Endometrial microvascular endothelial cells (primary cell): ENCODE data around the gene LCK. TPM values are rescaled to one million over a fixed set of nuclear protein-coding genes. Genes with fewer than 3 reads are reported as not detected.
"Not testable (repeated sequence)": the region's sequence is repeated elsewhere in the genome, so short reads cannot be mapped to it uniquely, and the experiment has no call there.

Experiments
- in situ Hi-C: cut with HindIII; loops from 2 replicates; pipeline ENCODE4 v1.10.0; 2017; ENCODE audit warnings: low sequenced_read_pairs, low pct_unique_long_range_greater_than_20kb; ENCODE audit errors: inconsistent ontology term
- total RNA-seq: library from RNA; depleted of rRNA; stranded (reverse); fragments of >200 nt; gene quantifications from one replicate; pipeline ENCODE4 v1.2.3, GENCODE V29; 2015; ENCODE audit errors: inconsistent ontology term

LCK gene
- total RNA-seq, 1 donor from 2014 or later = not detected

DNA sequence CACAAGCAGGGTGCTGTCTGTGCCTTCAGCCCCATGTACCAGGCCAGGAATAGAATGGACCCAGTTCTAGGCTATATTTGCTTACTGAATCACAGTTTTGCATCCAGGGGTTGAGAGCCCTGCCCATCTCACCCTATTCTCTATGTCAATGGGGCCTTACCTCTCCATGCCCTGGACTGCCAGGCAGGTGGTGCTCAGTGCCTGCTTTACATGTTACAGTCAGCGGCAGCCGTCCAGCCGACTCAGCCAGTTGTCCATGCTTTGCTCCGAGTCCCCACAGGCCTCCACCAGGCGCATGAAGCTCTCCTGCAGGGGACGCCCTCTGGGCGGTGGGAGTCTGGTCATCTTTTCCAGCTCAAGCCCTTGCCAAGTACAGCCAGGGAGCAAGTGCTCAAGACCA is 16.3 kb upstream of the LCK start:
- in situ Hi-C loops = no loop called here

DNA sequence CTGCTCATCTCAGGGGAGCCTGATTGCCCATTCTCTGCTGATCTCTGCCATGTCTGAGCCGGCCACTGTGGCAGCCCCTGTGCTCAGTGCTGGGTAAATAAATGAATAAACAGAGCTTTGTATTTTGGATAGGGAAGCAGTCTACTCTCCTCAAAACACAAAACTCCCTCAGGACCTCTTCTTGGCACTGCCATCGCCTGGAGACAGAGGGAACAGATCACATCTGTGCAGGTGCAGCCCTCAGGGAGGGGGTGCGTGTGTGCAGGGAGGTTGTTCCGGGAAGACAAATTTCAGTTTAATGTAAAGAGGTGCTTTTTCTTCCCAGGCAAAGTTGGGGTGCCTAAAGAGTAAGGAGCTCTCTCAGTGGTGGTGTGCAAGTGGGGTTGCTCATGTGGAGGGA is 11.7 kb upstream of the LCK start:
- in situ Hi-C loops = no loop called here

DNA sequence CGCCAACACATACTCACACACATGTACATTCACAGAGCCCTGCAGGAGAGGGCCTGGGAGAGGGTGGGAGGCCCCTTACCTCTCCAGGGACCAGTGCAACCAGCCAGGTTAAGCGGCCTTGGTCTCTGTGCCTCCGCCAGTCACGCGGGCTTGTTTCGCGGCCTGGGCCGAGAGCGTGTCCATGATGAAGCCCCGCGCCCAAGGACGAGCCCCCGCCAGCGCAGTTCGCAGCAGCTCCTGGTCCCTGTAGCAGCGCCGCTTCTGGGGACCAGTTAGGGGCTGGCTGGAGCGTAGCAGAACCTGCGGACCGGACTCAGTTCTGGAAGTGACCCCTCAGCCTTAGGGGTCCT is 11.3 kb upstream of the LCK start:
- in situ Hi-C loops = loop anchor here (10.0 kb wide), 1 partner anchor 85 kb away; no protein-coding TSS in a partner anchor

DNA sequence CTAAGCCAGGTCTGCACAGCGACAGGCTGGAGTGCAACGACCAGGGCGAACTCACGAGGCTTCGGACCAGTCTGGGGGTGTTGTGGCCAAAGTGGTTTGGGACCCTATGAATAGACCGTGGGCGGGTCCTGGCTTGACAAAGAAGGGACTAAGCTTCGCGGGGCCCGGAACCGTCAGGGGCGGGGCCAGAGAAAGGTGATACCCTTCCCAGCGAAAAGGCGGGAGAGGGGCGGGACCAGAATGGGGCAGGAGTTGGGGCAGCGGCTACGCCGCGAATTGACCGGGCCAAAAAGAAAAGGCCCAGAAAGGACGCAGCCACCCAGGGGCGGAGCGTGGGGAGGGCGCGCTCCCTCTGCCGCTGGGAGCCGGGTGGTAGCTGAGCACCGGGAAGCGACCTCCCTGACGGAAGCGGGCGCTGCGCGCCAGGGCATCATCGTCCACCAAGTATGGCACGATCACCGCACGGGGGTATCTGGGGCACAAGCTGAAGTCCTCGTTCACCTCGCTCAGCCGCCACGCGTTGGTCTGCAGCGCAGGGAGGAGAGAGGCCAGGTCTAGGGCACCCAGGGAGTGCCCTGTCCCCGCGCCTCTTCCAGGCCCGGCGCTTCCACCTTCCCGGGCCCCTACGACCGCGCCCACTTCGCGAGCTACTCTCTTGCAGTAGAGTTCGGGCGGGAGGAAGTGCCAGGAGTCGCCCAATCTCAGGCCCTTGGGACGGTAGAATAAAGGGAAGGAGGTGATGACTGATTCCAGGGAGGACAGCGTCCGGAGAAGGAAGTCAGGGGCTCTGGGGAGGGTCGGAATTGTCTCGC is 10.7 kb upstream of the LCK start:
- in situ Hi-C loops = loop anchor here (10.0 kb wide), 1 partner anchor 84 kb away; no protein-coding TSS in a partner anchor

DNA sequence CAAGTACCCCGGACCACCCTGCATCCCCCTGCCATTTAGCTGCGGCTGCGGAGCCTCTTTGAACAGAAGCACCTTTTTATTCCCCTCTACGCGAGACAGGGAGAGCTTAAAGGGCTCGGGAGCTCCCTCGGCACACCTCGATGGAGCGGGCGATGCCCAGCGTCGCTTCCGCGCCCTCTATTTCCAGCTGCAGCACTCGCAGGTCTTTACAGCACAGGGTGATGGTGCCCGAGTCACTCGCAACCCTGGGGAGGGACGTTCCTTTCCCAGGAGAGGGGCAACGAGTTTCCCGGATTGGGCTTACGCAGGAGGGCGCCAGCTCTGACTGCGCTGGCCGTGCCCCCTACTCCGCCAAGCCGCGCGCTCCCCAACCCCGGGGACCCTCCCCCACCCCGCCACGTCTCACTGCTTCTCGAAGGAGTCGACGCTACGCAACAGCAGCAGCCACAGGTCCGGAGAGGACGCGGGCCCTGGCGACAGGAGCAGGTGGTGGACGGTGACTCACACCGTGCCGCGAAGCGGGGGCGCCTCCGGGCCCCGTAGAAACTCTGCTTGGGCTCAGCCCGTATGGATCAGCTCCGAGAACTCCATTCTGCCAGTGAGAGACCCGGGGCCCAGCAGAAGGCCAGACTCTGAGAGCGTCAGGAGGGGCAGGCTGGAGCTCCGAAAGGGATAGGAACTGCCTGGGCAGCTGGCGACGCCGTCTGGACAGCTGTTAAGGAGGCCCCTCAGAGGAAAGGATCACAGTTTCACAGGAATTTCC is 9.9 kb upstream of the LCK start:
- in situ Hi-C loops = loop anchor here (10.0 kb wide), 1 partner anchor 84 kb away; no protein-coding TSS in a partner anchor

DNA sequence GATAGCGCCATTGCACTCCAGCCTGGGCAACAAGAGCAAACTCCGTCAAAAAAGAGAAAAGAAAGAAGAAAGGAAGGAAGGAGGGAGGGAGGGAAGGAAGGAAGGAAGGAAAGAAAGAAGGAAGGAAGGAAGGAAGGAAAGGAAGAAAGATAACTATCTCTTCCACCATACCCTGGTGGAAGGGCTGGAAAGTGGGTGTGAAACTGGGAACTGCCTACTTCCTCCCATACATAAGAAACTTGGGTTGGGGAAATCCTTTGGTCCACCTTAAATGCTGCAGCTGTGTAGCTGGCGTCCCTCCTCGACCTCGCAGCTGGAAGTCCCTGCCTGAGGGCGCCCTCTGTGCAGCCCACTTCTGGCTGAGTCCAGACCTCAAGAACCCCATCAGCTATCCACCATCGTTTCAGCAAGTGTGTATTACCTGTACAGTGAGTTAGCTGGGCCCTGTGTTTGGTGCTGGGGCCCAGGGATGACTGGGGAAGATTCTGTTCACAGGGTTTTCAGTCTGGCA is 8.7 kb upstream of the LCK start:
- in situ Hi-C loops = loop anchor here (10.0 kb wide), 1 partner anchor 82 kb away; no protein-coding TSS in a partner anchor

DNA sequence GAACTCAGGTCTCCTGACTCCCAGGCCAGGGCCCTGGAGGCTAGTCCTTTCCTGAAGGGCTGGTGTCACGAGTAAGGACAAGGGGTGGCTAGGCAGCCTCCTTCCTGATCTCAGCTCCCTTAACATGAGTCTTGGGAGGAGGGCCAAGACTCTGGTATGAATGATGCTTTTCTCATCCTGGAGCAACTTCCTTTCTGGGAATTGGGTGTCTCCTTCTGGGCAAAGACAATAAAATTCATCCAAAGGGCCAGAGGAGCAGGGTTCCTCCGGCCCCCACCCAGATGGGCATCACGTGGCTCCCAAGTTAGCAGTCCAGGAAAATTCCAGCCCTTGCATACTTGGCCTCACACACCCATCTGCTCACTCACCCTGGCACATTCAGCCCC is 4.2 kb upstream of the LCK start, which contains the start of gene FAM167B:
FAM167B (plus strand) TSS at position 335 of the 386 bp plus-strand sequence. CDS start 200 bp downstream, outside the sequence.
- in situ Hi-C loops = loop anchor here (10.0 kb wide), 1 partner anchor 78 kb away; no protein-coding TSS in a partner anchor

DNA sequence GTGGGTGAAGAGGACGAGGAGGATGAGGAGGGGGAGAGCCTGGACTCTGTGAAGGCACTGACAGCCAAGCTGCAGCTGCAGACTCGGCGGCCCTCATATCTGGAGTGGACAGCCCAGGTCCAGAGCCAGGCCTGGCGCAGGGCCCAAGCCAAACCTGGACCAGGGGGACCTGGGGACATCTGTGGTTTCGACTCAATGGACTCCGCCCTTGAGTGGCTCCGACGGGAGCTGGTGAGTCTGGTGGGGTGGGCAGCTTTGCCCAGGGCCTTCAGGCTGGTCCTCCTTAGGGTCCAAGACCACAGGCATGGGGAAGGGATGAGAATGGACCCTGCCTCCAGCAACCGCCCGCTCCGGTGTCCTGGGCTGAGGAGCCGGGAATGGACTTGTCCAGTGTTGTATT is 3.6 kb upstream of the LCK start:
- in situ Hi-C loops = loop anchor here (10.0 kb wide), 1 partner anchor 77 kb away; no protein-coding TSS in a partner anchor

DNA sequence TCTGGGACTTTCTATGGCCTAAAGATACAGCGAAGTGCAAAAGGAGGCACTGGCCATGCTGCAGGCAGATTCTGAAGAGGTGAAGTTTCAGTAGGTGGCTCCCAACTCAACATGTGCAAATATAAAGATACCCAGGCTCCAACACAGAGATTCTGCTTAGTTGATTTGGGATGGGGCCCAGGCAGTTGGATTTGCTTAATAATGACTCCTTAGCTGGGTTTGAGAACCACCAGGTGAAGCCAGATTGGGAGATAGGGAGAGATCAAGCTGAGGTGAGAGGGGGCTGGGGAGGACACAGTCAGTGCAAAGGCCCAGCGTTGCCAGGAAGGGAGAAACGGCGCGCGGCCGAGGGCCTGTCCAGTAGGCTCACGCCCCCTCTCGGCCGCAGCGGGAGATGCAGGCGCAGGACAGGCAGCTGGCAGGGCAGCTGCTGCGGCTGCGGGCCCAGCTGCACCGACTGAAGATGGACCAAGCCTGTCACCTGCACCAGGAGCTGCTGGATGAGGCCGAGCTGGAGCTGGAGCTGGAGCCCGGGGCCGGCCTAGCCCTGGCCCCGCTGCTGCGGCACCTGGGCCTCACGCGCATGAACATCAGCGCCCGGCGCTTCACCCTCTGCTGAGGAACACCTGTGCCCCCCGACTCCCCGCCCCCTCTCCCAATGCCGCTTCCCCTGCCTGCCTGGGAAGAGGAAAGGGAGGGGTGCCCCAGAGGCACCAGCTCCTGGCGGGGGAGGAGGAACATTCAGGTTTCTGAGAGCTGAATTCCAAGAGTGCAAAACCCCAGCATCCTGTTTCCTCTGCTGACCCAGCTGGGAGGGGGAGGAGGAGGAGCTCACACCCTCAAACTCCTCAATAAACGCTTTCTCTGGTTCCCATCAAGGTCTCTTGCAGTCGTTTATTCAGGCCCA is 2.8 kb upstream of the LCK start:
- in situ Hi-C loops = loop anchor here (10.0 kb wide), 1 partner anchor 77 kb away; no protein-coding TSS in a partner anchor

DNA sequence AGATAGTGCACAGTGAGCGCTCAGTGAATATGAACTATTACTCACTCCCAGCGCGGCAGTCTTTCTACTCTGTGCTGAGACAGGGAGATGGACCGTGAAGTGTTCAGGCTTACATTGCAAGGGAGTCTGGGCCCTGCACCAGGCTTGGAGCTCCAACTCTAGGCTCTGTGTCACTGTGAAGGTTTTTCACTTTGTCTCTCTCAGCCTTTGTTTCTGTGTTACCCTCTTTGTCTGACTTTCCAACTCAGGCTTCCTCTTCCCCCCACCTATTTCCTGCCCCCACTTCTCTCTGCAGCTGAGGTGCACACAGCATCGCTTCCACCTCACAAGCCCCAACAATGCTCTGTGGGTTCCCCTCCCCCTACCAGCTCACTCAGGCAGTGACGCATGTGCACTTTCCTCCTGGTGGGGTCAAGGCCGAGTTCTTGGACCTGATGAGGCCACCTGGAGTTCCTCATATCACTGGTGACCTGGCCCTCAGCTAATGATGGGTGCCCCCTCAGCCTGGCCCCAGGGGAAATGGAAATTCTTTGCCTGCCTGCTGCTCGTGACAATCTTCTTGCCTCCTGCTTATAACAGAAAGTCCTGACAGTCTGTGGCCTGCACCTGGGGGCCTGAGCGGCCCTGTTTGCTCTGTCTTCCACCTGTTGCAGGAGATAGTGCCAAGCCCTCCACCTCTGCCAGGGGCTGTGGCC is 1.1 kb upstream of the LCK start:
- in situ Hi-C loops = loop anchor here (10.0 kb wide), 1 partner anchor 75 kb away; no protein-coding TSS in a partner anchor

DNA sequence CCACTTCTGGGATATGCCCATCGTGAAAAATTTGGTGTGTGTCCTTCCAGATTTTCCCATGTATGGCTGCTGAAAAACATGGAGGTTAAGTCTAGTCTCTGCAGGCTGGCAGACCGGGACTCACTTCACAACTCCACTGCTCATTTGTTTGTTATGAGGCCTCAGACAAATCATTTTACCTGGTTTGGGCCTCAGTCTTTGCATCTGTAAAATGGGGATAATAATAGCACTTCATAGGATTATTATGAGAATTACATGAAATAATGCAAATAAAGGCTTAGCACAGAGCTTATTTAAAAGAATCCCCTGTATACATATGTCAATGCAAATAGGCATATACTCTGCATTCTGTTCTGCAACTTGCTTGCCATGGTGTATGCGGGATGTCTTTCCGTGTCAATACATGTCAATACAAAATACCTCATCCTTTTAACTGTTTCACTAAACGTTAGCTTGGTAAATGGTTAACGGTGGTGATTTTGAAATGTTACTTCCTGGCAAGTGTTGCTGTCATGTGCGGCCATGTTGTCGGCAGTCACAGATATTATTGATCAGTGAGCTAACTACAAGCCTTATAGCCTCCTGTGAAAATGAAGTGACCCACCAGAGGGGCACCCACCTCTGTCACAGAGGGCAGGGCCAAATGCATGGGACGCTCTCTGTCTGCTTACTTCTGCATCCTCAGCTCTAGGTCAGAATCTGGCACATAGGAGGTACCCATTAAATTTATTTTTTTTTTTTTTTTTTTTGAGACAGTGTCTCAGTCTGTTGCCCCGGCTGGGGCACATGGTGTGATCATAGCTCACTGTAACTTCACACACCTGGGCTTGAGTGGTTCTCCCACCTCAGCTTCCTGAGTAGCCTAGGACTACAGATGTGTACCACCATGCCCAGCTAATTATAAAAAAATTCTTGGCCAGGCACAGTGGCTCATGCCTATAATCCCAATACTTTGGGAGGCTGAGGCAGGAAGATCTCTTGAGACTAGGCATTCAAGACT is 4.3 kb downstream of the LCK start:
- in situ Hi-C loops = no loop called here

DNA sequence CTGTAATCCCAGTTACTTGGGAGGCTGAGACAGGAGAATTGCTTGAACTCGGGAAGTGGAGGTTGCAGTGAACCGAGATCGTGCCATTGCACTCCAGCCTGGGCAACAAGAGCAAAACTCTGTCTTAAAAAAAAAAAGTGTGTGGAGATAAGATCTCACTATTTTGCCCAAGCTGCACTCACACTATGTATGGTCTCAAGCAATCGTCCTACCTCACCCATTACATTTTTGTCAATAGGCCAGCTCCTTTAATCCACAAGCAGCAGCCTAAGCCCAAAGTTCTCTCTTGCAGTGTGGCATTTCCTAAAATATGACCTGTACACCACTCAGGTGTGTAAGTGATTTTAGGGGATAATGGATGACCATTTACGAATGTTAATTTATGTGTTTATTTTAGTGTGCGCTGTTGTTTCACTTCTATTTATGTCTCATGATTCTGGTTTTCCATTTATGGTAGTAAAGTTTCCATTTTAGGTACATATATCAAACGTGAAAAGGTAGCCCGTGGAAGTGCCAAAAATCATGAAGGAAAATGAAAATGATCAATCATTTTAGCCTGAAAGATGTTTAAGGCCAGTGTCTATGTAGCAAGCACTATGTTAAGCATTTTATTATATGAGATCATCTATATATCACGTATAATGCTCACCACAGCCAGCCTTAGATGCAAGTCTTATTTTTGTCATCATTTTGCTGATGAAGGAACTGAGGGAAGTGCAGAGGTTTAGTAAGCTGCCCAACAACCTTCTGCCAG is 5.6 kb downstream of the LCK start:
- in situ Hi-C loops = no loop called here

DNA sequence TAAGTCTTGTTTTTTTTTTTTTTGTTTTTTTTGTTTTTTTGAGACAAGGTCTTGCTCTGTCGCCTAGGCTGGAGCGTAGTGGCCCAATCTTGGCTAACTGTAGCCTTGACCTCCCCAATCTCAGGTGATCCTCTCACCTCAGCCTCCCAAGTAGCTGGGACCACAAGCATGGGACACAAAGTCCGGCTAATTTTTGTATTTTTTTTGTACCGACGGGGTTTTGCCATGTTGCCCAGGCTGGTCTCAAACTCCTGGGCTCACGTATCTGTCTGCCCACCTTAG is 6.1 kb downstream of the LCK start:
- in situ Hi-C loops = no loop called here

DNA sequence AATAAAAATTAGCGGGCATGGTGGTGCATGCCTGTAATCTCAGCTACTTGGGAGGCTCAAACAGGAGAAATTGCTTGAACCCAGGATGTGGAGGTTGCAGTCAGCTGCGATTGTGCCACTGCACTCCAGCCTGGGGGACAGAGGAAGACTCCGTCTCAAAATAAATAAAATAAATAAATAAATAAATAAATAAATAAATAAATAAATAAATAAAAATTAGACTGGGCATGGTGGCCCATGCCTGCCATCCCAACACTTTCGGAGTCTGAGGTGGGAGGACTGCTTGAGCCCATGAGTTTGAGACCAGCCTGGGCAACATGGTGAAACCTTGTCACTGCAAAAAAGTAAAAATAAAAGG is 12.2 kb downstream of the LCK start:
- in situ Hi-C loops = not testable (repeated sequence)

DNA sequence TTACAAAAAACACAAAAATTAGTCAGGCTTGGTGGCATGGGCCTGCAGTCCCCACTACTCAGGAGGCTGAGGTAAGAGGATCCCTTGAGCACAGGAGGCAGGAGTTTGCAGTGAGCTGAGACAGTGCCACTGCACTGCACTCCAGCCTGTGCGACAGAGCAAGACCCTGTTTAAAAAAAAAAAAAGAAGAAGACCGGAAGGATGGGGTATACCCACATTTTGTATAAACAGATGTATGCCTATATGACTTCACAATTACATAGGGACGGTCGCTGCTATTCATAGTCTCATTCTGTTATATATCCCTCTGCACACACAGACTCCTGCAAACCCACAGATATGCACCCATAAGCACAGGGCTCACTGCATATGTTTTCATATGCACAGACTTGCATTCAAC is 12.7 kb downstream of the LCK start:
- in situ Hi-C loops = no loop called here

DNA sequence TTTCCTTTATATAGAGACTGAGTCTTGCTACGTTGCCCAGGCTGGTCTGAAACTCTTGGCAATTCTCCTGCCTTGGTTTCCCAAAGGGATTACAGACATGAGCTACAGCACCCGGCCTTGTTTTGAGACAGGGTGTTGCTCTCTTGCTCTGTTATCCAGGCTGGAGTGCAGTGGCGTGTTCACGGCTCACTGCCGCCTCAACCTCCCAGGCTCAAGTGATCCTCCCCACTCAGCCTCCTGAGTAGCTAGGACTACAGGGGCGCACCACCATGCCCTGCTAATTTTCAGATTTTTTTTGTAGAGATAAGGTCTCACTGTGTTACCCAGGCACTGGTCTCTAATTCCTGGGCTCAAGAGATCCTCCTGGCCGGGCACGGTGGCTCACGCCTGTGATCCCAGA is 14.8 kb downstream of the LCK start:
- in situ Hi-C loops = no loop called here
